Measurements from ENCODE around the gene EVC2. TPM values are rescaled to one million over a fixed set of nuclear protein-coding genes. Genes with fewer than 3 reads are reported as not detected.

The EVC2 gene
- total and polyA plus RNA-seq, 2 of the 13 experiments (the other 11 are each of a cell fraction or from before 2014, with no cell fraction given): not detected

DNA sequence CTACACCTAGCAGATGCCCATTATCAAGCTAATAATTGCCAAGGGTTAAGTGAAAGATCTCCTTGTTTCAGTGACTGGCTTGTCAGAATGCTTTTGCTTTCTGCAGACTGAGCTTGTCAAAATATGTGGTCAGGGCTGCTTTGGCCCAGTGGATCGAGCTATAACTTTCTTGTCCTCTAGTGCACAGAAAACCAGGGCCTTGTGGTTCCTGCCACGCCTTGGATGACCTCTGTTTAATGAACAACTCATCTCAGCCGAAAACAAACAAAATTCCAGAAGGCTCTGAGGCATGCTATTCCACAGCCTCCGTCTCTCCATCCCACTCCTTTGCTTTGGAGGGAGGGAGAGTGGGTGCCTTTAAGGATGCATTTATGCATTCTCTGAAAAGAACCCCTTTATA, 14.0 kb upstream of the EVC2 start:
- intact Hi-C loops (cut with micrococcal nuclease; ENCODE audit: unreplicated experiment): no loop called here
- Histone ChIP-seq H3K9me3 (ENCODE audit: low read length) (no peaks in the 10 kb centered on the region), H3K4me3 (replicated peaks in 1 of 3; ENCODE audit: insufficient read depth in 1 of 3, low read depth in 2 of 3, low read length in 3 of 3) (peak overlapping the region in 1 of 3 experiments; percentile 26; a peak in 1 of 6 replicates), H3K9ac (ENCODE audit: insufficient read depth, low read depth, low read length) (peak overlapping the region; percentile 38), H3K4me1 (ENCODE audit: insufficient read depth, low read length) (peaks cover 73% of the 10 kb centered on the region), H4K20me1 (ENCODE audit: insufficient read depth, low read length) (no peaks in the 10 kb centered on the region), H3K36me3 (replicated peaks in 1 of 2; ENCODE audit: control insufficient read depth in 1 of 2, insufficient read depth in 2 of 2, low read length in 2 of 2) (peaks cover 4 to 20% of the 10 kb centered on the region in 2 experiments; a peak in 3 of 5 replicates), H3K79me2 (ENCODE audit: insufficient read depth, low read length) (no peaks in the 10 kb centered on the region), H2AFZ (ENCODE audit: low read length) (no peak overlapping the region), H3K27me3 (ENCODE audit: control insufficient read depth in 1 of 2, insufficient read depth in 2 of 2, low read length in 2 of 2) (no peaks in the 10 kb centered on the region), H3K4me2 (ENCODE audit: low read depth, low read length) (peak overlapping the region; percentile 73), H3K27ac (ENCODE audit: extremely low read length, insufficient read depth, low read length) (peak overlapping the region; percentile 67)
- no TSS peak for BruUV-seq (replicated peaks)
- CTCF ChIA-PET (ENCODE audit: low intra/inter-chr PET ratio, low total read pairs): no interaction called here
- POLR2A ChIA-PET: interaction anchor here (1.1 to 2.1 kb wide), 2 partner anchors 10 to 12 kb away, joined by 3 to 11 read pairs; partner anchors contain the start of gene EVC
- DNase-seq (ENCODE audit: low spot score) (peak; percentile 86), FAIRE-seq (peak; percentile 89), ATAC-seq (peak; percentile 96)
- WGBS (ENCODE audit: low lambda C conversion rate): 0% methylated on average over 4 of the region's 4 CpGs
- in situ Hi-C loops (cut with HindIII; ENCODE audit: extremely low pct_ligation_motif_present, low pct_unique_long_range_greater_than_20kb): no loop called here
- no peak for TF ChIP-seq FOXP1 (IDR thresholded peaks at IDR 0.05)
- peak; percentile 57 for TF ChIP-seq FOXP1 (CRISPR knock-in tag; IDR thresholded peaks at IDR 0.05)
- no peak for TF ChIP-seq ZNF101 (CRISPR knock-in tag; IDR thresholded peaks at IDR 0.05; ENCODE audit: borderline replicate concordance, low read depth)
- TF ChIP-seq ZNF263 (CRISPR knock-in tag; IDR thresholded peaks at IDR 0.05): no peak; the same call in 1 of the 2 replicates
- TF ChIP-seq TBX2 (CRISPR knock-in tag; IDR thresholded peaks at IDR 0.05; ENCODE audit: borderline replicate concordance): 0 out of 2 replicates have a peak, but pooled peaks have one; percentile 50
- TF ChIP-seq GATAD2A (CRISPR knock-in tag; IDR thresholded peaks at IDR 0.05): peak; percentile 66
- TF ChIP-seq, protein P1, sequence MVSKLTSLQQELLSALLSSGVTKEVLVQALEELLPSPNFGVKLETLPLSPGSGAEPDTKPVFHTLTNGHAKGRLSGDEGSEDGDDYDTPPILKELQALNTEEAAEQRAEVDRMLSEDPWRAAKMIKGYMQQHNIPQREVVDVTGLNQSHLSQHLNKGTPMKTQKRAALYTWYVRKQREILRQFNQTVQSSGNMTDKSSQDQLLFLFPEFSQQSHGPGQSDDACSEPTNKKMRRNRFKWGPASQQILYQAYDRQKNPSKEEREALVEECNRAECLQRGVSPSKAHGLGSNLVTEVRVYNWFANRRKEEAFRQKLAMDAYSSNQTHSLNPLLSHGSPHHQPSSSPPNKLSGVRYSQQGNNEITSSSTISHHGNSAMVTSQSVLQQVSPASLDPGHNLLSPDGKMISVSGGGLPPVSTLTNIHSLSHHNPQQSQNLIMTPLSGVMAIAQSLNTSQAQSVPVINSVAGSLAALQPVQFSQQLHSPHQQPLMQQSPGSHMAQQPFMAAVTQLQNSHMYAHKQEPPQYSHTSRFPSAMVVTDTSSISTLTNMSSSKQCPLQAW (CRISPR knock-in tag; IDR thresholded peaks at IDR 0.05): peak; percentile 83
- TF ChIP-seq, protein P2, sequence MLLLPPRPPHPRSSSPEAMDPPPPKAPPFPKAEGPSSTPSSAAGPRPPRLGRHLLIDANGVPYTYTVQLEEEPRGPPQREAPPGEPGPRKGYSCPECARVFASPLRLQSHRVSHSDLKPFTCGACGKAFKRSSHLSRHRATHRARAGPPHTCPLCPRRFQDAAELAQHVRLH (CRISPR knock-in tag; IDR thresholded peaks at IDR 0.05; ENCODE audit: borderline replicate concordance, low read depth): peak; percentile 33; the same call in 1 of the 2 replicates
- 0 out of 2 replicates have a peak, but pooled peaks have one; percentile 19 for TF ChIP-seq KDM2A (CRISPR knock-in tag; IDR thresholded peaks at IDR 0.05; ENCODE audit: borderline replicate concordance, low read depth)
- TF ChIP-seq TEAD3 (CRISPR knock-in tag; optimal IDR thresholded peaks at IDR 0.05; ENCODE audit: borderline replicate concordance): peak; percentile 73
- TF ChIP-seq MIXL1 (CRISPR knock-in tag; IDR thresholded peaks at IDR 0.05): peak; percentile 61; the same call in 1 of the 2 replicates
- TF ChIP-seq FOXA1 (IDR thresholded peaks at IDR 0.05): no peak
- peak; percentile 27; the same call in 1 of the 2 replicates for TF ChIP-seq FOXA1 (CRISPR knock-in tag; IDR thresholded peaks at IDR 0.05)
- 0 out of 4 replicates have a peak, but pooled peaks of 1 of the 2 experiments have one; percentile 51 for TF ChIP-seq KLF16 (CRISPR knock-in tag; IDR thresholded peaks at IDR 0.05)
- TF ChIP-seq, protein P3, sequence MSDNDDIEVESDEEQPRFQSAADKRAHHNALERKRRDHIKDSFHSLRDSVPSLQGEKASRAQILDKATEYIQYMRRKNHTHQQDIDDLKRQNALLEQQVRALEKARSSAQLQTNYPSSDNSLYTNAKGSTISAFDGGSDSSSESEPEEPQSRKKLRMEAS (IDR thresholded peaks at IDR 0.05): peak; percentile 51; the same call in 1 of the 2 replicates
- TF ChIP-seq ELF3 (CRISPR knock-in tag; IDR thresholded peaks at IDR 0.05): 0 out of 2 replicates have a peak, but pooled peaks have one; percentile 35
- TF ChIP-seq MED1 (CRISPR knock-in tag; IDR thresholded peaks at IDR 0.05): 0 out of 2 replicates have a peak, but pooled peaks have one; percentile 21
- peak; percentile 63 for TF ChIP-seq FOXA3 (CRISPR knock-in tag; IDR thresholded peaks at IDR 0.05)
- peak; percentile 57; the same call in 1 of the 2 replicates for TF ChIP-seq NCOA2 (CRISPR knock-in tag; IDR thresholded peaks at IDR 0.05)
- TF ChIP-seq RBFOX2 (IDR thresholded peaks at IDR 0.05; ENCODE audit: low read depth, low read length): no peak
- TF ChIP-seq KAT8 (CRISPR knock-in tag; IDR thresholded peaks at IDR 0.05): peak; percentile 25; the same call in 1 of the 2 replicates
- 0 out of 2 replicates have a peak, but pooled peaks have one; percentile 38 for TF ChIP-seq ZMAT3 (CRISPR knock-in tag; conservative IDR thresholded peaks at IDR 0.05)
- TF ChIP-seq GZF1 (CRISPR knock-in tag; IDR thresholded peaks at IDR 0.05): no peak
